ENCODE measurements around the gene CENPO. TPM values are rescaled to one million over a fixed set of nuclear protein-coding genes. Genes with fewer than 3 reads are reported as not detected.

The CENPO gene
- total RNA-seq, 2 experiments from 2014 or later: 53.6 to 59.2 TPM

- DNase-seq (ENCODE audit: low spot score): no peak
- no peaks in the 10 kb centered on the region for H3K9me3 ChIP-seq (ENCODE audit: low read length)
- H4K20me1 ChIP-seq (ENCODE audit: insufficient read depth, low read length): no peaks in the 10 kb centered on the region
- H3K27ac ChIP-seq (ENCODE audit: low read depth, low read length, poor library complexity, severe bottlenecking): no peak overlapping the region
- H3K79me2 ChIP-seq (ENCODE audit: insufficient read depth, low read depth, low read length): no peaks in the 10 kb centered on the region
- CTCF ChIA-PET (ENCODE audit: unreplicated experiment): no interaction called here
- H2AFZ ChIP-seq (ENCODE audit: low read length): no peak overlapping the region
- POLR2A ChIA-PET: no interaction called here
- no peaks in the 10 kb centered on the region for H3K4me1 ChIP-seq (ENCODE audit: insufficient read depth, low read length, poor library complexity, severe bottlenecking)
- no TSS peak for BruUV-seq (replicated peaks)
- peaks cover 30% of the 10 kb centered on the region for H3K36me3 ChIP-seq (ENCODE audit: insufficient read depth, low read length)
- H3K4me2 ChIP-seq (ENCODE audit: low read length): no peak overlapping the region
- TF ChIP-seq, protein P1, sequence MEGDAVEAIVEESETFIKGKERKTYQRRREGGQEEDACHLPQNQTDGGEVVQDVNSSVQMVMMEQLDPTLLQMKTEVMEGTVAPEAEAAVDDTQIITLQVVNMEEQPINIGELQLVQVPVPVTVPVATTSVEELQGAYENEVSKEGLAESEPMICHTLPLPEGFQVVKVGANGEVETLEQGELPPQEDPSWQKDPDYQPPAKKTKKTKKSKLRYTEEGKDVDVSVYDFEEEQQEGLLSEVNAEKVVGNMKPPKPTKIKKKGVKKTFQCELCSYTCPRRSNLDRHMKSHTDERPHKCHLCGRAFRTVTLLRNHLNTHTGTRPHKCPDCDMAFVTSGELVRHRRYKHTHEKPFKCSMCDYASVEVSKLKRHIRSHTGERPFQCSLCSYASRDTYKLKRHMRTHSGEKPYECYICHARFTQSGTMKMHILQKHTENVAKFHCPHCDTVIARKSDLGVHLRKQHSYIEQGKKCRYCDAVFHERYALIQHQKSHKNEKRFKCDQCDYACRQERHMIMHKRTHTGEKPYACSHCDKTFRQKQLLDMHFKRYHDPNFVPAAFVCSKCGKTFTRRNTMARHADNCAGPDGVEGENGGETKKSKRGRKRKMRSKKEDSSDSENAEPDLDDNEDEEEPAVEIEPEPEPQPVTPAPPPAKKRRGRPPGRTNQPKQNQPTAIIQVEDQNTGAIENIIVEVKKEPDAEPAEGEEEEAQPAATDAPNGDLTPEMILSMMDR (conservative IDR thresholded peaks at IDR 0.05; ENCODE audit: low read length): no peak
- TF ChIP-seq EZH2phosphoT487 (IDR thresholded peaks at IDR 0.05; ENCODE audit: borderline replicate concordance, low read depth, low read length): no peak
- intact Hi-C loops (cut with micrococcal nuclease; ENCODE audit: unreplicated experiment): no loop called here
- H3K4me3 ChIP-seq (ENCODE audit: low read depth, low read length, poor library complexity, severe bottlenecking): no peak overlapping the region
- no peaks in the 10 kb centered on the region for H3K9me2 ChIP-seq (ENCODE audit: insufficient read depth, low read length)
Observed at GRCh38 chr2:24839729-24840128, 46.5 kb downstream of the CENPO start.

GRCh38 chr2:24840164-24840869, 47.1 kb downstream of the CENPO start:
- CTCF ChIA-PET (ENCODE audit: unreplicated experiment): no interaction called here
- Histone ChIP-seq H3K9me3 (ENCODE audit: low read length) (no peaks in the 10 kb centered on the region), H3K27ac (ENCODE audit: low read depth, low read length, poor library complexity, severe bottlenecking) (no peak overlapping the region), H3K4me2 (ENCODE audit: low read length) (no peak overlapping the region), H4K20me1 (ENCODE audit: insufficient read depth, low read length) (no peaks in the 10 kb centered on the region), H3K9me2 (ENCODE audit: insufficient read depth, low read length) (no peaks in the 10 kb centered on the region), H3K79me2 (ENCODE audit: insufficient read depth, low read depth, low read length) (no peaks in the 10 kb centered on the region), H3K4me1 (ENCODE audit: insufficient read depth, low read length, poor library complexity, severe bottlenecking) (no peaks in the 10 kb centered on the region), H2AFZ (ENCODE audit: low read length) (no peak overlapping the region), H3K36me3 (ENCODE audit: insufficient read depth, low read length) (peaks cover 30% of the 10 kb centered on the region), H3K4me3 (ENCODE audit: low read depth, low read length, poor library complexity, severe bottlenecking) (no peak overlapping the region)
- DNase-seq (ENCODE audit: low spot score): no peak
- POLR2A ChIA-PET: no interaction called here
- intact Hi-C loops (cut with micrococcal nuclease; ENCODE audit: unreplicated experiment): no loop called here
- TF ChIP-seq, protein P1 (conservative IDR thresholded peaks at IDR 0.05; ENCODE audit: low read length): no peak
- no peak for TF ChIP-seq EZH2phosphoT487 (IDR thresholded peaks at IDR 0.05; ENCODE audit: borderline replicate concordance, low read depth, low read length)
- no TSS peak for BruUV-seq (replicated peaks)
